ENCODE results near the gene FNDC11.
"Not testable (repeated sequence)": the region's sequence is repeated elsewhere in the genome, so short reads cannot be mapped to it uniquely, and the experiment has no call there.

Gene FNDC11

DNA sequence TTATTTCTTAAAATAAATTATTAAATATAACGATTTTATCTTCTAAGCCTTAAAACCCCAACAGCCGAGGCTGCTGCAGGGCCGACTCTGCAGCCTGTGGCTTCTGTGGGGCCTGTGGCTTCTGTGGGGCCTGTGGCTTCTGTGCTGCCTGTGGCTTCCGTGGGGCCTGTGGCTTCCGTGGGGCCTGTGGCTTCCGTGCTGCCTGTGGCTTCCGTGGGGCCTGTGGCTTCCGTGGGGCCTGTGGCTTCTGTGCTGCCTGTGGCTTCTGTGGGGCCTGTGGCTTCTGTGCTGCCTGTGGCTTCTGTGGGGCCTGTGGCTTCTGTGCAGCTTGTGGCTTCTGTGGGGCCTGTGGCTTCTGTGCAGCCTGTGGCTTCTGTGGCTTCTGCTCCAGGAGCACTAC is 47.7 kb downstream of the FNDC11 start:
- not testable (repeated sequence) for DNase-seq

DNA sequence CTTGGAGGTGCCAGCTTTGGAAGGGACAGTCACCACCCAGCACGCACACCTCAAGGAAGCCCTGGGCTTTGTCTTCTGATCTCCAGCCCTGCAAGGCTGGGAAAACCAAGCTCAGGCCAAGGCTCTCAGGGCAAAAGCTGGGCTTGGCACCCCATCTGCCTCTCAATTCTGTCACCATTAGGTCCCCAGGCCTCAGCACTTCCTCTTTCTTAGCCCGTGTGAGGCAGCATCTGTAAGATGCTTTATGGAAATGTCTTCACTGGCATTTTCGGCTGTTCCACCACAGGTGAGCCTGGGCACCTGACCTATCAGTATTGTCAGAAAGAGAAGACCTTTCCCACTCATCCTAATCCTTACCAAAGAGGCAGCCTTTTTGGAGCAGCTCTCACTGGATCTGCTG is 48.4 kb downstream of the FNDC11 start:
- DNase-seq: no peak
